Measurements from ENCODE around the gene PFDN6. TPM values are rescaled to one million over a fixed set of nuclear protein-coding genes. Genes with fewer than 3 reads are reported as not detected.

The PFDN6 gene
- total RNA-seq, 1 donor from 2014 or later, result 51.2 TPM

- no peak for DNase-seq (ENCODE audit: low read depth, low spot score)
These were observed 6.4 kb downstream of the PFDN6 start for GRCh38 chr6:33295621-33296369.

- no peak for DNase-seq (ENCODE audit: low read depth, low spot score)
These were observed 7.5 kb downstream of the PFDN6 start for GRCh38 chr6:33296797-33297405.

GRCh38 chr6:33297406-33297955 is 8.1 kb downstream of the PFDN6 start:
- no peak for DNase-seq (ENCODE audit: low read depth, low spot score)

- no peak for DNase-seq (ENCODE audit: low read depth, low spot score)
These were observed 8.8 kb downstream of the PFDN6 start for GRCh38 chr6:33297956-33298772.

- DNase-seq (ENCODE audit: low read depth, low spot score), result no peak
These were observed 9.4 kb downstream of the PFDN6 start, which contains the start of gene RGL2 for GRCh38 chr6:33298773-33299236. Gene RGL2, minus strand, starts transcription at chr6:33298942. Its CDS starts 332 bp downstream, at chr6:33298610.

- DNase-seq (ENCODE audit: low read depth, low spot score), result peak; percentile 70
These were observed 10.0 kb downstream of the PFDN6 start for GRCh38 chr6:33299237-33299944.

- no peak for DNase-seq (ENCODE audit: low read depth, low spot score)
These were observed 12.5 kb downstream of the PFDN6 start for GRCh38 chr6:33301877-33302276.

GRCh38 chr6:33304216-33304615 is 14.8 kb downstream of the PFDN6 start:
- DNase-seq (ENCODE audit: low read depth, low spot score), result no peak

- no peak for DNase-seq (ENCODE audit: low read depth, low spot score)
These were observed 15.7 kb downstream of the PFDN6 start for GRCh38 chr6:33305052-33305451.

GRCh38 chr6:33306356-33306755 is 17.0 kb downstream of the PFDN6 start:
- DNase-seq (ENCODE audit: low read depth, low spot score), result no peak

- DNase-seq (ENCODE audit: low read depth, low spot score), result no peak
These were observed 23.1 kb downstream of the PFDN6 start for GRCh38 chr6:33312361-33313104.

GRCh38 chr6:33313105-33313708 is 23.8 kb downstream of the PFDN6 start:
- DNase-seq (ENCODE audit: low read depth, low spot score), result no peak

GRCh38 chr6:33313709-33314514 is 24.5 kb downstream of the PFDN6 start, which contains the start of gene TAPBP:
Gene TAPBP, minus strand, starts transcription at chr6:33314078. Its CDS starts 37 bp downstream, at chr6:33314041.
- no peak for DNase-seq (ENCODE audit: low read depth, low spot score)

GRCh38 chr6:33314515-33314942 is 25.1 kb downstream of the PFDN6 start:
- no peak for DNase-seq (ENCODE audit: low read depth, low spot score)

GRCh38 chr6:33314943-33315792 is 25.8 kb downstream of the PFDN6 start:
- DNase-seq (ENCODE audit: low read depth, low spot score), result no peak

- DNase-seq (ENCODE audit: low read depth, low spot score), result no peak
These were observed 26.6 kb downstream of the PFDN6 start for GRCh38 chr6:33315793-33316602.
